Putamen (tissue), 1 donor: ENCODE measurements around the gene SNRK.

Source experiments
- DNase-seq: peaks from one replicate; pipeline ENCODE4 v3.0.0-alpha.2; 2016; ENCODE audit warnings: low spot score

SNRK gene

DNA sequence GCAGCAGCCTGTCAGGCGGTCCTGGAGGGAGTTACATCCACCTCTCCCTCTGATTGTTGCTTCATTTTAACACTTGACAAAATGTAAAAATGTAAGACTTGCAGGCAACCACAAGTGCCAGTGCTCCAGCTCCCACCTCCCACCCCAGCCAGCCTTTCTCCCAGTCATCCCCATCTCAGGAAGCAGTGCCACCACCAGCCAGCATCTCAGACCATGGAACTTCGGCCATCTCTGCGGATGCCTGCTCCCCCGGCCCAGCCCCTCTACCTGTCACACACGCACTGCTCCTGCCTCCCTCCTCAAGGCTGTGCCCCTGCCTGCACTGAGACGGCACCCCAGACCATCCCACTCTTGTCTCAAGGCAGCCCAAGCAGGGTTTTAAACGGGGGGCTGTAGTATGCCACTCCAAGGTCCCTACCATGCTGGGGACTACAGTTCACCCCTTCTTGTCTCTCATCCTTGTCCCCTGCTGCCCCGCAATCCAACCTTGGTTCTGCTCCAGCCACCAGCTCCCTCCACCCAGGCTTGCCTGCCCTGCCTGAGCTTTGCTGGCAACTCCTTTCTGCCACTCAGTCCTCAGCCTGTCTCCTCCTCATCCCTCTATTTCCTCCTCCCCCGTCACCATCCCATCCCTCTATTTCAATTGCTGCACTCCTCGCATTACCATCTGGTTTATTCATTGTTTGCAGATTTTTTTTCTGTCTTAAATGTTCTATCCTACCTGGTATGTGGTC, 85.8 kb downstream of the SNRK start:
- DNase-seq = no peak

DNA sequence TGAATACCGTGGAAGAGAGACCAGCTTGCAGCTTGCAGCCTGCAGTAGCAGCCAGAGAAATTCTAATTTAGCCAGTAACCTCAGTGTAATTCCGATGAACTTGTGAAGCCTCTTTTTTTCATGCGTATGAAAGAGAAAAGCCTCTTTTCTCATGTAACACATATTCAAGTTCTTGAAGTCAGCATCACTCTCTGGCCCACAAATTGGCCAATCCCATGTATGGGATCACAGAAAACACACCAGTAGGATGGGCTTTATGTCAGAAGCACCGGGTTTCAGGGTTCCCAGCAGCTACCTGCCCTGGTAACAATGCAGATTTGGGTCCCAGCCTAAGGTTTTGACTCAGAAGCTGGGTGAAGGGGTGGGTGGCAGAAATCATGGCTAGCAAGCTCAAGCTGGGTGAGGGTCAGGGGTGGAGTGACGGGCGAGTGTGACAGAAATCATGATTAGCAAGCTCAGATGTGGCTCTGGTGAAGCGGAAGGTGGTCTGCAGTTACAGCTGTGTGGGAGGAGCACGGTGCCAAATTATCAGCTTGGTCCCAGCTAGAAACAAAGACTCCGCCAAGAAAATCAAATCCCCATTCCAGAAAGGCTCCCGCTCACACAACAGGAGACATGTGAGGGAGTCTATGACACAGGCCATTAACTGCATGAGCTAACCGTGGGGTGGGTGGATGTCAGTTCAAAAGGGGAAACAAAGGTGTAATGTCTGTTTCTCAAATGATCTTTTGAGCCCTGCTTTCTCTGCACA, 86.6 kb downstream of the SNRK start:
- DNase-seq = no peak

DNA sequence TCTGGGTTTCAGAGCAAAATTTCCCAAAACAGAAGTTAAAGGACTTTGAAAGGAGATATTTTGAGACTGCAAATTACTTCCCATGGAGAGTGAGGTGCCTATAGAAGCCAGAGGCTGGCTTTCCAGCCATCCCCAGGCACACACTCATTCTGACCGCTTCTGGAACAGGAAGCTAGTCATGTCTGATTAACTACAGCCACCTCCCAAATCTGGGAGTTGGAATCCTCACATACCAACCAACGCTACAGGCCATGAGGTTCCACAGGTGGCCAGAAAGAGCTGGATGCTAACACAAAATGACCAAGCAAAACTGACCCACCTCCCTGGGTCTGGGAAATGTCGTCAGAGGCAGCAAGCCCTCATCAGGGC, 87.2 kb downstream of the SNRK start:
- DNase-seq = no peak

DNA sequence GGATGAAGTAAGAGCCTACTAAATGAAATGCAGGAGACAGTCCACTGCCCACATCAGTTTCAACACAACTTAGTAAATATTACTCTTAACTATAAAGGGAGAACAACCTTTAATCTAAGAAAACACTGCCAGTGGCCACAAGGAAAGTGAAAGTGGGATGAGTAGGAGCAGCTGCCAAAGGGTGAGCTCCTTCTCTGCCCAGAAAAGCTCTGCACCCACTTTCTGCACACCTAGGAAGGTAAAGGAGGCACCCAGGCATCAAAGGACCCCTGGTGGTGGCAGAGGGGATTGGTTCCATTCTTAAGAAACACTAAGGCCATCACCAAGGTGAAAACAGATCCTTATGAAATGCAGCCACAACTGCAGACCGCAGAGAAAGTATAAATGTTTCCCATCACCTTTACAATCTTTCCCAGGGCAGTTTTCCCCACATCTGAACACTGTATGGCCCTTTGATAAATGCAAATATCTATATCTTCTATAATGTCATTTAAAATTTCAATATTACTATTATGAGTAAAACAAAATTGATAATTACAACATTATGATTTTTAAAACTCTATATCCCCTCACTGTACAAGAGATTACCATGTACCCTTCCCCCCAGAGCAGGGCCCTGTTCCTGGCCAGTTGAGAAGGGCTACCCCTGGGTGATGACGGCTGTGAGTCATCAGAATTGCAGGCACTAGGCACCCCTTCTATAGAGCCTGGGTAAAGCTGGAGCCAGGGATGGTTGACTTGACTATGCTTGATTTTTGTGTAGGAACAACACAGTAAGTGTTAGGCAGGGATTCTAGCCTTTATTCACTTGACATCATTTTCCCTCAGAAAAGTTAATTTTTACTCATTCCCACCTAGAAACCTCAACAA, 92.0 kb downstream of the SNRK start:
- DNase-seq = no peak

DNA sequence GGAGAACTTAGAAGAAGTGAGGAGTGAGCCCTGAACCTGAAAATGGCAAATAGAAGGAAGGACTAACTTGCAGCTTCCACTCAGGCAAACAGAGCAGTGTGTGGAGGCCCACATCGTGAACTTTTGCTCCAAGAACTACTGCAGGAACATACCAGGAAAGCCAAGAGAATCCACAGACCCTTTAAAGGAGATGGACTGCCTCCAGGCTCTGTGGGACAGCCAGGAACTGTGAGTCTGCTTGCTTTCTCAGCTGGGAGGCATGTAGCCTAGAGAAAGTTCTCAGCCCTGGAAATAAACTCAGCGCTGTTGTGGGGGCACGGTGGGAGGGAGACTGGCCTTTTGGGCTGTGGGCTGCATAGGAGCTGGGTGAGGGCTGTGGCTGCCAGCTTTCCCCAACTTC, 93.0 kb downstream of the SNRK start:
- DNase-seq = no peak

DNA sequence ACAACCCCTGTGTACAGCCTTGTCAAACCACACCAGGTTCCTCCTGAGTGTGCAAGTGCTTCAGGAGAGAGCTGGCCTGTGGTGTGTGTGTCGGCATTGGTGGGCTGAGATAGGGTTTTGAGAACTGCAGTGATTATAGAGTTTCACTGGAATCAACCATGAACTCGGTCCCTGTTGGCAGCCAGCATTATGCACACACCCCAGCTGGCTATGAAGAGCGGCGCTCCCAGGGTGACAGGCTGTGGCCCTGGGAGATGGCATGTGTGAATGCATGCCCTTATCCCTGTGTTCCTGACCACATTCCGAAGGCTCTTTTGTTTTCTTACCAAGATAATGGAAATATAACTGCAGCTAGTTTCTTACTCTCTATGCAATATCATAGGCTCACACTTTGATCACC, 101.8 kb downstream of the SNRK start:
- DNase-seq = no peak

DNA sequence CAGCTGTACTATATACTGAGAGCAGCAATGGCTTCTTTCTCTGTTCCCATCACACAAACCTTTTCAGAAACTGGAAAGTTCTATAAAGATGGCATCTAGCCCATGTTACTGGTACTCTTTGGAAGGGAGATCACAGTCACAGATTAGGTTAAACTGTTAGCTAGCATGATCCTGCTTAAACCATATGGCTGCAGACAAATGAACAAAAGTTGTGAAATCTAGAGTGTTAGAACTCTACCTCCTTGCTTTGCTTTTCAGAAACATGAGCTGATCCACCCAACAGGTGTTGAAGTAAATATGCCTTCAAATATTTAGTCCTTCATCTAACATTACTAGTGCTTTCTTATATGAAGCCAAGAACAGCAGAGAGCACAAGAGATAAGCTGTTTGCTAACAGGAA, 102.6 kb downstream of the SNRK start:
- DNase-seq = no peak

DNA sequence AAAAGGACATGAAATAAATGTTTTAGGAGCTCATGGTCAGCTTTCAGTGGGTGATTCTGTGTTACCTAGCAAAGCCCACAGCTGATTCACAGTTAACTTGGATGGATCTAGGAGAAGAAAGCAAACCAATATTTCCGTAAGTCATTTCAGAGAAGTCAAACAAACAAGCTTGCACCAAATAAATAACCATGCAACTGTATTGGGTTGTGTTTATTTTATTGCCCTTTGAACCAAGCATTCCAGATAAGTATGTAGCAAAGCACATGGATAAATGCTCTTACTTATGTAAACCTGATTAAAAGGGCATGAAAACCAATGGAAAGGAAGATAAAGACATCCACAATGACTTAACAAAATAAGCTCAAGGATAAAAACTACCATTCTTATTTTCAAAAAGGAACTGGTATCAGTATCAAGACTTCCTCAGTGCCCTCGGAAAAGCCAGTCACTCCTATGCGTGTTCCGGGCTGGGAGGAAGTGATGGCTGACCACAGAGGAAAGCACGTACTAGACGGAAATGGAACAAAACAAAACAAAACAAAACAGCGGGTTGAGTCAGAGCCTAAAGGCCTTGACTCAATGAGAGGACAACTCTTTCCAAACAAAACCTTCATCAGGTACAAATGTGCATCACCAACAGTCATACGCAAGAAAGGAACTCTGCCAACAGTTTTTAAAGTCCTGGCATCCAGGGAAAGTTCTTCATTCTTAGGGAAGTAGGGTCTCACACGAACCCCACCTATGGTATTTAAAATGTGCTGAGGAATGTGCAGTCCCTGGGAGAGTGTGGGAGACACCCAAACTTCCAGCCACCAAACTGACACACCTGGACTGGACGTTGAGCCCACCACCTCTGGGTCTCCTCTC, 103.3 kb downstream of the SNRK start:
- DNase-seq = peak; percentile 20

DNA sequence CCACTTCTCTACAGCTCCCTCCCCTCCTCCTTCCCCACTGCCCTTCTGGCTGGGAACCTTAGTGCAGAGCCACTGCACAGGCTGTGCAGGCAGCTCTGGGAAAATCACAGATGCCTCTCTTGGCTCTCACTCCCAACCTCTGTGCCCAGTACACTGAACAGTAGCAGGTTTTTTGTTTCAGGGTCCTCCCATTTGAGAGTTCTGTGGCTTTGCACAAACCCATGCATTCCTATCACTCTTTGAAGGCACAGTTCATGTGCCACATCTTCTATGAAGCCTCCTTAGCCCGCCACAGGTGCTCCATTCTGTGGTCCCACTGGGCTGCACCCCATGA, 103.9 kb downstream of the SNRK start:
- DNase-seq = no peak

DNA sequence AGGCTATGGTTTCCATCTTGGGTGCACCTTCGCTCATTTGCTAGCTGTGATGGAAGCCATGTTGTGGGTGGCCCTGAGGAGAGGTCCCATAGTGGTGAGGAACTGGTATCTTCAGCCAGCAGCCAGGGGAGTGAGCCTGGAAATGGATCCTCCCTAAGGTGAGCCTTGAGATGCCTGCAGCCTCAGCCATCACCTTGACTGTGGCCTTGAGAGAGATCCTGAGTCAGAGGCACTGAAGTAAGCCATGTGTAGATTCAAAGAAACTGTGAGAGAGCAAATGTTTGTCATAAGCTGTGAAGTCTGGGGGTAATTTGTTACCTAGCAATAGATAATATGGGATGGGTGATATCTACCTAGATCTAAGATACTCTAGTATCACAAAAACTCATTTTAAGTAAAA, 105.3 kb downstream of the SNRK start:
- DNase-seq = no peak

DNA sequence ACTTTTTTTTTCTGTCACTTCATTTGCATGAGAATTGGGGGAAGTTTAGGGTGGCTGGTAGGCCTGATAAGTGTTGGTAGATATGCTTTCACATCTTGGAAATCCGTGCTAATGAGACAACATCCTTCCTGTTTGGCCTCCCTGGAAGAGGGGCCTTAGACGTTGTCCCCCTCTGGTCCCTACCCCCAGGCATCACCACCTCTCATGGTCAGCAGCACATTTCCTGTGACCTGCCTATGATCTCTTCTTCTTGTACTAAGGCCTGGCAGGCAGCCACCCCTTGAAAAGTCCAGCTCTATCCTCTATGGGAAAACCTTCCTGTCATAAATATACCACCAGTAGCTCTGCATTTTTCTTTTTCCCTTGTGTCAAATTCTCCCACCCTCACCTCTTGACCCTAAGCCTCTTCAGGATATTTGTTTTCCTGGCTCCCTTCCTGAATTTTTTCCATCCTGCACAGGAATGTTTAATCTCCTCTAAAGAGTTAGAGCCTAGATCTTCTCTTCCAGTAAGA, 107.8 kb downstream of the SNRK start:
- DNase-seq = peak; percentile 16

DNA sequence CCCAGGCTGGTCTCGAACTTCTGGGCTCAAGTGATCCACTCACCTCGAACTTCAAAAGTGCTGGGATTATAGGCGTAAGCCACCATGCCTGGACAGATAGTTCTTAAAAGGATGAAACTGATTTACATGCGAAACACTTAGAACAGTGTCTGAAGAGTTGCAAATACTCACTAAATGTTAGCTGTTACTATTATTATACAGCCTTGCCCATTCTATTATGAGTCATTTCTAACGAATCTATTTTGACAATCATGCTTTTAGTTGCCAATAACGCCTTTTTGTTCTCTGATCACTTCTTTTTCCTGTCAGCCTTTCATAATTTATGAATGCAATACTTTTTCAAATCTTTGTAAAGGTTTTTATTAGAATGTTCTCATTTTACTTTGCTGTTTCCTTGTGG, 112.7 kb downstream of the SNRK start:
- DNase-seq = no peak

DNA sequence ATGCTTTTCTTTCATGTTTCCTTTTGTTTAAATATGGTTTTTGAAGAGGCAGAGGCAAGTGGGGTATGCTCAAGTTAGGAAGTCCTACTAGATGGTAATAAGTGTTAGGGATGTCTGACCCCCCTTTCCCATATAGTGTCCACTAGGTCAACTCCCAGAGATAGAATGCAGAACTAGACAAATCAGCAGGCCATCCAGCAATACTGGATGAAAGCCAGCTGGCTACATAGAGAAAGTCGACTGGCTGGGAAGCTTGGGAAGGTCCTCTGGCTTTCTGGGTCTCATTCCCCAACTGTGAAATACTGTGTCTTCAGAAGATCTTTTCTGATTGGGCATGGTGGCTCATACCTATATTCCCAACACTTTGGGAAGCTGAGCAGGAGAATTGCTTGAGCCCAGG, 113.8 kb downstream of the SNRK start:
- no peak for DNase-seq
